ENCODE data around the gene NUP93. TPM values are rescaled to one million over a fixed set of nuclear protein-coding genes. Genes with fewer than 3 reads are reported as not detected.
"Not testable (repeated sequence)": the region's sequence is repeated elsewhere in the genome, so short reads cannot be mapped to it uniquely, and the experiment has no call there.

NUP93 gene
- polyA plus RNA-seq, 4 donors, result 14.1 to 32.1 (median 22.3) TPM

GRCh38 chr16:56868175-56868574 is 138.2 kb downstream of the NUP93 start:
- Histone ChIP-seq H3K36me3 (ENCODE audit: control insufficient read depth in 3 of 3, insufficient read depth in 2 of 3, low read depth in 1 of 3, low read length in 3 of 3) (no peaks in the 10 kb centered on the region), H3K4me3 (ENCODE audit: low read depth in 1 of 3, low read length in 3 of 3) (no peak overlapping the region), H3K4me1 (ENCODE audit: control insufficient read depth in 3 of 3, insufficient read depth in 2 of 3, low read depth in 1 of 3, low read length in 2 of 3) (peaks cover 0 to 2% (median 0%) of the 10 kb centered on the region in 3 donors), H3K27ac (ENCODE audit: low read depth in 1 of 3, low read length in 2 of 3) (no peak overlapping the region), H3K9me3 (ENCODE audit: control insufficient read depth in 2 of 2, insufficient read depth in 1 of 2, low read depth in 1 of 2, low read length in 1 of 2) (no peaks in the 10 kb centered on the region), H3K27me3 (ENCODE audit: control insufficient read depth in 3 of 3, insufficient read depth in 3 of 3, low read length in 3 of 3) (no peaks in the 10 kb centered on the region)
- 79 to 91% (median 85%) methylated on average over 8 to 9 of the region's 9 CpGs for WGBS, 3 donors
- DNase-seq (no peak), FAIRE-seq (no peak)

GRCh38 chr16:56868766-56869165 is 138.8 kb downstream of the NUP93 start:
- DNase-seq; FAIRE-seq; H3K4me3 ChIP-seq (ENCODE audit: low read depth in 1 of 3, low read length in 3 of 3); H3K9me3 ChIP-seq (ENCODE audit: control insufficient read depth in 2 of 2, insufficient read depth in 1 of 2, low read depth in 1 of 2, low read length in 1 of 2); H3K27ac ChIP-seq (ENCODE audit: low read depth in 1 of 3, low read length in 2 of 3); H3K4me1 ChIP-seq (ENCODE audit: control insufficient read depth in 3 of 3, insufficient read depth in 2 of 3, low read depth in 1 of 3, low read length in 2 of 3); H3K36me3 ChIP-seq (ENCODE audit: control insufficient read depth in 3 of 3, insufficient read depth in 2 of 3, low read depth in 1 of 3, low read length in 3 of 3); H3K27me3 ChIP-seq (ENCODE audit: control insufficient read depth in 3 of 3, insufficient read depth in 3 of 3, low read length in 3 of 3): not testable (repeated sequence)
- WGBS, 3 donors, result 89 to 92% (median 91%) methylated on average over 5 of the region's 5 CpGs

GRCh38 chr16:56869513-56870275 is 139.8 kb downstream of the NUP93 start:
- no peak for FAIRE-seq
- H3K4me3 ChIP-seq (ENCODE audit: low read depth in 1 of 3, low read length in 3 of 3), result no peak overlapping the region

GRCh38 chr16:56870276-56870888 is 140.5 kb downstream of the NUP93 start:
- H3K36me3 ChIP-seq (ENCODE audit: control insufficient read depth in 3 of 3, insufficient read depth in 2 of 3, low read depth in 1 of 3, low read length in 3 of 3), result no peaks in the 10 kb centered on the region
- H3K27me3 ChIP-seq (ENCODE audit: control insufficient read depth in 3 of 3, insufficient read depth in 3 of 3, low read length in 3 of 3), result no peaks in the 10 kb centered on the region
- H3K9me3 ChIP-seq (ENCODE audit: control insufficient read depth in 2 of 2, insufficient read depth in 1 of 2, low read depth in 1 of 2, low read length in 1 of 2), result no peaks in the 10 kb centered on the region
- FAIRE-seq, result no peak
- H3K27ac ChIP-seq (ENCODE audit: low read depth in 1 of 3, low read length in 2 of 3), result no peak overlapping the region
- no peak for DNase-seq
- H3K4me1 ChIP-seq (ENCODE audit: control insufficient read depth in 3 of 3, insufficient read depth in 2 of 3, low read depth in 1 of 3, low read length in 2 of 3), result peaks cover 0 to 2% (median 0%) of the 10 kb centered on the region in 3 donors
- WGBS, 3 donors, result 94 to 96% (median 96%) methylated on average over 14 of the region's 14 CpGs
- no peak overlapping the region for H3K4me3 ChIP-seq (ENCODE audit: low read depth in 1 of 3, low read length in 3 of 3)

More at GRCh38 chr16:56869513-56870275, 139.8 kb downstream of the NUP93 start:
- no peak for DNase-seq
- 81 to 84% (median 82%) methylated on average over 24 of the region's 24 CpGs for WGBS, 3 donors
- no peaks in the 10 kb centered on the region for H3K36me3 ChIP-seq (ENCODE audit: control insufficient read depth in 3 of 3, insufficient read depth in 2 of 3, low read depth in 1 of 3, low read length in 3 of 3)
- H3K27me3 ChIP-seq (ENCODE audit: control insufficient read depth in 3 of 3, insufficient read depth in 3 of 3, low read length in 3 of 3), result no peaks in the 10 kb centered on the region
- no peaks in the 10 kb centered on the region for H3K9me3 ChIP-seq (ENCODE audit: control insufficient read depth in 2 of 2, insufficient read depth in 1 of 2, low read depth in 1 of 2, low read length in 1 of 2)
- peaks cover 0 to 2% (median 0%) of the 10 kb centered on the region in 3 donors for H3K4me1 ChIP-seq (ENCODE audit: control insufficient read depth in 3 of 3, insufficient read depth in 2 of 3, low read depth in 1 of 3, low read length in 2 of 3)
- no peak overlapping the region for H3K27ac ChIP-seq (ENCODE audit: low read depth in 1 of 3, low read length in 2 of 3)

- FAIRE-seq (no peak), DNase-seq (peak; percentile 41 to 46)
- Histone ChIP-seq H3K27me3 (ENCODE audit: control insufficient read depth in 3 of 3, insufficient read depth in 3 of 3, low read length in 3 of 3) (no peaks in the 10 kb centered on the region), H3K27ac (ENCODE audit: low read depth in 1 of 3, low read length in 2 of 3) (no peak overlapping the region), H3K36me3 (ENCODE audit: control insufficient read depth in 3 of 3, insufficient read depth in 2 of 3, low read depth in 1 of 3, low read length in 3 of 3) (no peaks in the 10 kb centered on the region), H3K9me3 (ENCODE audit: control insufficient read depth in 2 of 2, insufficient read depth in 1 of 2, low read depth in 1 of 2, low read length in 1 of 2) (no peaks in the 10 kb centered on the region), H3K4me3 (ENCODE audit: low read depth in 1 of 3, low read length in 3 of 3) (no peak overlapping the region), H3K4me1 (ENCODE audit: control insufficient read depth in 3 of 3, insufficient read depth in 2 of 3, low read depth in 1 of 3, low read length in 2 of 3) (peaks cover 0 to 2% (median 0%) of the 10 kb centered on the region in 3 donors)
- 45 to 54% (median 50%) methylated on average over 7 of the region's 7 CpGs for whole genome bisulfite sequencing, 3 donors
Observed at GRCh38 chr16:56871172-56871593, 141.3 kb downstream of the NUP93 start.

- H3K27me3 ChIP-seq (ENCODE audit: control insufficient read depth in 3 of 3, insufficient read depth in 3 of 3, low read length in 3 of 3), result no peaks in the 10 kb centered on the region
- no peaks in the 10 kb centered on the region for H3K9me3 ChIP-seq (ENCODE audit: control insufficient read depth in 2 of 2, insufficient read depth in 1 of 2, low read depth in 1 of 2, low read length in 1 of 2)
- H3K4me3 ChIP-seq (ENCODE audit: low read depth in 1 of 3, low read length in 3 of 3), result no peak overlapping the region
- FAIRE-seq (no peak), DNase-seq (no peak)
- 87 to 91% (median 91%) methylated on average over 10 of the region's 10 CpGs for WGBS, 3 donors
- H3K4me1 ChIP-seq (ENCODE audit: control insufficient read depth in 3 of 3, insufficient read depth in 2 of 3, low read depth in 1 of 3, low read length in 2 of 3), result peaks cover 0 to 2% (median 0%) of the 10 kb centered on the region in 3 donors
- H3K27ac ChIP-seq (ENCODE audit: low read depth in 1 of 3, low read length in 2 of 3), result no peak overlapping the region
- no peaks in the 10 kb centered on the region for H3K36me3 ChIP-seq (ENCODE audit: control insufficient read depth in 3 of 3, insufficient read depth in 2 of 3, low read depth in 1 of 3, low read length in 3 of 3)
Observed at GRCh38 chr16:56872863-56873391, 143.0 kb downstream of the NUP93 start.

GRCh38 chr16:56874800-56875199 is 144.9 kb downstream of the NUP93 start:
- no peak overlapping the region for H3K27ac ChIP-seq (ENCODE audit: low read depth in 1 of 3, low read length in 2 of 3)
- no peaks in the 10 kb centered on the region for H3K36me3 ChIP-seq (ENCODE audit: control insufficient read depth in 3 of 3, insufficient read depth in 2 of 3, low read depth in 1 of 3, low read length in 3 of 3)
- no peak overlapping the region for H3K4me3 ChIP-seq (ENCODE audit: low read depth in 1 of 3, low read length in 3 of 3)
- H3K4me1 ChIP-seq (ENCODE audit: control insufficient read depth in 3 of 3, insufficient read depth in 2 of 3, low read depth in 1 of 3, low read length in 2 of 3), result peaks cover 0 to 2% (median 0%) of the 10 kb centered on the region in 3 donors
- no peak for DNase-seq
- no peaks in the 10 kb centered on the region for H3K27me3 ChIP-seq (ENCODE audit: control insufficient read depth in 3 of 3, insufficient read depth in 3 of 3, low read length in 3 of 3)
- no peak for FAIRE-seq
- 72 to 80% (median 79%) methylated on average over 11 of the region's 11 CpGs for WGBS, 3 donors
- H3K9me3 ChIP-seq (ENCODE audit: control insufficient read depth in 2 of 2, insufficient read depth in 1 of 2, low read depth in 1 of 2, low read length in 1 of 2), result no peaks in the 10 kb centered on the region

- Histone ChIP-seq H3K9me3 (ENCODE audit: control insufficient read depth in 2 of 2, insufficient read depth in 1 of 2, low read depth in 1 of 2, low read length in 1 of 2) (no peaks in the 10 kb centered on the region), H3K27ac (ENCODE audit: low read depth in 1 of 3, low read length in 2 of 3) (no peak overlapping the region), H3K4me3 (ENCODE audit: low read depth in 1 of 3, low read length in 3 of 3) (no peak overlapping the region), H3K4me1 (ENCODE audit: control insufficient read depth in 3 of 3, insufficient read depth in 2 of 3, low read depth in 1 of 3, low read length in 2 of 3) (peaks cover 0 to 2% (median 0%) of the 10 kb centered on the region in 3 donors), H3K27me3 (ENCODE audit: control insufficient read depth in 3 of 3, insufficient read depth in 3 of 3, low read length in 3 of 3) (no peaks in the 10 kb centered on the region), H3K36me3 (ENCODE audit: control insufficient read depth in 3 of 3, insufficient read depth in 2 of 3, low read depth in 1 of 3, low read length in 3 of 3) (no peaks in the 10 kb centered on the region)
- no peak for DNase-seq
- no peak for FAIRE-seq
- 82 to 88% (median 83%) methylated on average over 4 of the region's 4 CpGs for WGBS, 3 donors
Observed at GRCh38 chr16:56876048-56876447, 146.1 kb downstream of the NUP93 start.
